ENCODE data around the gene FAM98C.

Gene FAM98C

GRCh38 chr19:38427035-38427677 lies 24.3 kb downstream of the FAM98C start:
- peak; percentile 89 for DNase-seq (ENCODE audit: low spot score)

GRCh38 chr19:38429055-38429810 lies 26.3 kb downstream of the FAM98C start:
- peak; percentile 61 for DNase-seq (ENCODE audit: low spot score)

DNA sequence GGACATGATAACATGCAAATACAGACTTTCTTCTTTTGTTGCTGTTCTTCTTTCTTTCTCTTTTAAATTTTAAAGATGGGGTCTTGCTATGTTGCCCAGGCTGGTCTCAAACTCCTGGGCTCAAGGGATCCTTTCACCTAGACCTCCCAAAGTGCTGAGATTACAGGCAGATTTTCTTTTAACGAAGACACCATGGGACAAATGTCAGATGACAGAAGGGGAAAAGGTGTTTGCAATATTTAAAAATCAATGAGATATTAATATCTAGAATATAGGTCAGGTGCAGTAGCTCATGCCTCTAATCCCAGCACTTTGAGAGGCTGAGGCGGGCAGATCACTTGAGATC lies 26.9 kb downstream of the FAM98C start:
- DNase-seq (ENCODE audit: low spot score): no peak

DNA sequence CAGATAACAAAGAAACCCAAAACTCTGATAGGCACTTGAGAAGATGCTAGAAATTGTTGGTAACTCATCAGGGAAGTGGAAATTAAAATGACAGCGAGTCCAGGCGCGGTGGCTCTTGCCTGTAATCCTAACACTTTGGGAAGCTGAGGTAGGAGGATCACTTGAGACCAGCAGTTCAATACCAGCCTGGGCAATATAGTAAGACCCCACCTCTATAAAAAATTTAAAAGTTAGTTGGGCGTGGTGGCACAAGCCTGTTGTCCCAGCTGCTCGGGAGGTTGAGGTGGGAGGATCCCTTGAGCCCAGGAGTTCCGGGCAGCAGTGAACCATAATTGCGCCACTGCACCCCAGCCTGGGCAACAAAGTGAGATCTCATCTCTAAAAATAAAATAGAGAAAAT lies 28.0 kb downstream of the FAM98C start:
- no peak for DNase-seq (ENCODE audit: low spot score)

GRCh38 chr19:38433268-38433733 lies 30.4 kb downstream of the FAM98C start, which contains the start of gene RYR1:
TSS of gene RYR1 (plus strand) at chr19:38433691. CDS start at chr19:38433830, 139 bp downstream.
- peak; percentile 67 for DNase-seq (ENCODE audit: low spot score)

DNA sequence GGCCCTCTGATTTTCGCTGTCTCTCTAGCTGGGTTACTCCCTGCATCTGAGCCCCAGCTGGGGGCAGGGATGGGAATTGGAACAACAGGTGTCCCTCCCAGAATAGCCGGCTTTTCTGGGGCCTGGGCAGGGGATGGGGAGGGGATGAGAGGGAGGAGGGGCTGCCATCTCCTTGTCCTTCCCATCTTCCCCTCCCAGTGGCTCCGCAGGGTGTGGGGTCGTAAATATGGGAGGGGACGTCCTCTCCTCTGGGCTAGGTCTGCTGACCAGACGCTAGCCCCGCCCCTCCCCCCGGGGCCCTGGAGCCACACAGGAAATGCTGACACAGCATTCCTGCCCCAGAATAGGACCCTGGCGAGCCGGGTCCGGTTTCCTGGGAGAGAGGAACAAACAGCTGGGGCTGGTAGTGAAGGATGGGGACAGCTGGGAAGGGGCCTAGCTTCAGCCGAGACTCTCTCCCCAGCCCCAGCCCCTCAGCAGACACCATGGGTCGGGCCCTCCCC lies 31.7 kb downstream of the FAM98C start:
- DNase-seq (ENCODE audit: low spot score): no peak

- no peak for DNase-seq (ENCODE audit: low spot score)
Measured at GRCh38 chr19:38437295-38437694, 34.4 kb downstream of the FAM98C start.

GRCh38 chr19:38437917-38438316 lies 35.0 kb downstream of the FAM98C start:
- DNase-seq (ENCODE audit: low spot score): no peak

DNA sequence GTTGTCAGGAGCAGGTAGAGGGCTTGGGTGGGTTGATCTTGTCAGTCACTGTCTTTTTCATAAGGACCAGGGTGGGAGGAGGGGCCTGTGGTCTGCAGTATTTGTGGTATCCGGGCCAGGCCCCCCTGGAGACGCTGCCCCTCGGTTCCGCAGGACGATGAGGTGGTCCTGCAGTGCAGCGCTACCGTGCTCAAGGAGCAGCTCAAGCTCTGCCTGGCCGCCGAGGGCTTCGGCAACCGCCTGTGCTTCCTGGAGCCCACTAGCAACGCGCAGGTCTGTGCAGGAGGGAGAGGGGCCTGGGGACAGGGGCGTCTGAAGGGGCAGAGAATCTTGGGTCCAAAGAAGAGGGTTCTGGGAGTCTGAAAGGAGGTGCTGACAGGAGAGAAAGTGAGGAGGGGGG lies 37.7 kb downstream of the FAM98C start:
- DNase-seq (ENCODE audit: low spot score): no peak

DNA sequence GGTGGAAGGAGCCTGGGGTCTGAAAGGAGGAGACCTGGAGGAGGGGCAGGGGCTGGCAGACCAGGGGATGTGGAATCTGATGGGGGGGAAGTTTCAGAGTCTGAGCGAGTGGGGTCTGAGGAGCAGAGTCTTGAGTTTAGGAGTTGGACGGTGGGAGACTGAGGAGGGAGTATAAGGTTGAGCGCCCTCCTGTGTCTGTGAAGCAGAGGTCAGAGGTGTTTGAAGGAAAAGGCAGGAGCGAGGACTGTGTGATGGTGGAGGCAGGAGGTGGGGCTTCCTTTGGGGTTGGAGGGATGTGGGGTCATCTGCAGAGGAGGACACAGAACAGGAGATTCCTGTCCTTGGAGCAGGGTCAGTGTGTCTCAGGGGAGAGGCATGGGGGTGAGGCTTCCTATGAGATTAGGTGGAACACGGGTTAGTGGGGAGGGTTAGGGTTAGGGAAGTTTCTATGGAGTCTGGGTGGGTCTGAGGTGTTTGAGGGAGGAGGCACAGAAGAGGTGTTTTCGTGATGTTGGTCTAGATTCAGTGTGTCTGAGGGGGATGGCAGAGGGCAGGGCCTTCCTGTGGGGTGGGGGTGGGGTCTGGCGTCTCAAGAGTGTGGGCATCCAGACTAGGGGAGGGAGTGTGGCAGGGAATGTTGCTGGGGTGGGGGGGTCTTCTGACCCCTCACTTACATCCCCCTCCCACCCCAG lies 38.9 kb downstream of the FAM98C start:
- no peak for DNase-seq (ENCODE audit: low spot score)

DNA sequence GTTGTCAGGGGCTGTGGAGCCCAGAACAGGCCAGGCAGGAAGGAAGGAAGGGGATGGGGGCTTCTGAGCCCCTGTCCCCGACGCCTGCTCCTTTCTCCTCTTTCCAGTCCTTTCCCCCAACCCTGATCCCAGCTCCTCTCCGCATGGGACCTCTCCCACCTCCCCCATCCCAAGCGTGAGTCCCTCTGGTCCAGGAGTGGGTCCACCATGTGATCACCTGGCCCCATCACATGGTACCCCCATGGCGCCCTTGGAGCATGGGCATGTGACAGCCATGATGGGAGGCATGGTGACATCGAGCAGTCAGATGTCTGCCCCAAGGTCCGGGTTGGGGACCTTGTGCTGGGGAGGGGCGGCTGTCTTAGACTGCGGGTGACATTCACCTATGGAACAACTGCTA lies 39.8 kb downstream of the FAM98C start:
- DNase-seq (ENCODE audit: low spot score): no peak

DNA sequence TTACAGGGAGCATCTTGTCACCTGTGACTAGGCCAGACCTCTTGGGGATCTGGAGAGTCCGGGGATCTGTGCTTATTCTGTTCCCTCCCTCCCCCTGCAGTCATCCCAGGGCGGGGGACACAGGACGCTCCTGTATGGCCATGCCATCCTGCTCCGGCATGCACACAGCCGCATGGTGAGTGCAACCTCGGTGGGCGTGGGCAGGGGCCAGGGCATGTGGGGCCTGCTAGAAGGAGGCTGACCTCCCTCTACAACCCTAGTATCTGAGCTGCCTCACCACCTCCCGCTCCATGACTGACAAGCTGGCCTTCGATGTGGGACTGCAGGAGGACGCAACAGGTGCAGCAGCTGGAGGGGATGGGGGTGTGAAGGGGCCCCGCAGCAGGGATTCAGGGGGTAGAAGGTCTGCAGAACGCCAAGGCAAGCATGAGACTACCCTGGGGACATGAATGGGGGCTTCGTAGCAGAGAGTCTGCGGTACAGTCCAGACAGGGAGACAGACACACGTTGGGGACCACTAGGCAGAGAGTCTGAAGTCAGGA lies 40.6 kb downstream of the FAM98C start:
- no peak for DNase-seq (ENCODE audit: low spot score)

DNA sequence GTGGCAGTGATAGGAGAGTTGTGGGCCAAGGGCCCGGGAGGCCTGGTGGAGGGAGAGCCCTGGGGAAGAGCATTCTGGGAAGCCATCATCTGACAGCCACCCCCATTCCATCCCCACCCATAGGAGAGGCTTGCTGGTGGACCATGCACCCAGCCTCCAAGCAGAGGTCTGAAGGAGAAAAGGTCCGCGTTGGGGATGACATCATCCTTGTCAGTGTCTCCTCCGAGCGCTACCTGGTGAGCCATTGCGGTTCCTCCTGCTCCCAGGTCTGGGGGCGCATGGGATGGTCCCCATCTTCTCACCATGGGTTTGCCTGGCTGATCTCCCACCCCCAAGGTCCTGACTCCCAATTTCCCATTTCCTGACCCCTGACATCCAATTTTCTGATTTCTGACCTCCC lies 41.1 kb downstream of the FAM98C start:
- DNase-seq (ENCODE audit: low spot score): no peak

DNA sequence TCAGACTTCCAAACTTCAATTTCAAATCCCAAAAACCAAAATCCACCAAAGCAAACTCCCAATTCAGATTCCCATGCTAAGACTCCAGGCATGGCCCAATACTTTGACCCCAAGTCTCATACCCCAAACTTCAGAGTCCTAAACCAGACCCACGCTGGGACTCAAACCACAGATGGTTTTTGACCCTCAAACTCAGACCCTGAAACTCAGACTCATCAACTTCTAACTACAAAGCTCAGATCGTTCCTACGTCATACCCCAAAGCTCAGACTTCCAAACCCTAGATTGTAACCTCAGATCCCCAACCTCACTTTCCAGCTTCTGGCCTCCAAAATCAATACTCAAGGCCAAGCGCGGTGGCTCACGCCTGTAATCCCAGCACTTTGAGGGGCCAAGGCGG lies 42.5 kb downstream of the FAM98C start:
- DNase-seq (ENCODE audit: low spot score): no peak

- DNase-seq (ENCODE audit: low spot score): no peak
Measured at GRCh38 chr19:38448225-38448624, 45.3 kb downstream of the FAM98C start.

- DNase-seq (ENCODE audit: low spot score): no peak
Measured at GRCh38 chr19:38449518-38449917, 46.6 kb downstream of the FAM98C start.

DNA sequence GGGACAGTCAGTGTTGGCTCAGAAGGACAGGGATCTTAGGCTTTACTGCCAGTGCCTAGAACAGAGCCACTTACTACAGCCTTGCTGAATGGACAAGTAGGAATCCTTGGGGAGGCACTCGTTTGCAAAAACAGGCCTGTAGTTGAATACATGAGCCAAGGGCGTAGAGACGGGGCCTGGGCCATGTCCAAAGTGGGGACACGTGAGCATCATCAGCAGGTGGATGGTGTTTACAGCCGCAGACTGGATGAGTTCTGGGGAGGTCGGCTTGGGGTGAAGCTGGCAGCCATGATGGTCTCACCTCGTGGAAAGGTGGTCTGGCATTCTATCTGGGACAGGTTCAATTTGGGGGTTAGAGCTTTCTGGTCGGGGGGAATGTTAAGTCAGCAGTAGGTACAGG lies 48.1 kb downstream of the FAM98C start:
- DNase-seq (ENCODE audit: low spot score): no peak

GRCh38 chr19:38451629-38452028 lies 48.7 kb downstream of the FAM98C start:
- DNase-seq (ENCODE audit: low spot score): no peak

- peak; percentile 26 for DNase-seq (ENCODE audit: low spot score)
Measured at GRCh38 chr19:38452430-38453366, 49.8 kb downstream of the FAM98C start.

DNA sequence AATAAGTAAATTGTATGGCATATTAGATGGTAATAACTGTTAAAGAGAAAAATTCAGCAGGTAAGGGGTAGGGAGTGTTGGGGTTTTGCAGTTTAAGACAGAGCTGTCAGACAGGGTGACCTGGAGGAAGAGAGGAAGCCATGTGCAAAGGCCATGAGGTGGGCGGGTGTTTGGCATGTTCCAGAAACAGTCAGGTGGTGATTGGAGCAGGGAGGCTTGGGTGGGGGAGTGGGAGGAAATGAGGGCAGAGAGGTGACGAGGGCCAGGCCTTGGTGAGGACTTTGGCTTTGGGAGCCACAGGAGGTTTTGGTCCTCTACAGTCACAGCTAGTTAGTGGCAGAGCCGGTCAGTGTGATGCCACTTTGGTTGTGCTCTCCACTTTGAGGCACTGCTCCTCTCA lies 50.7 kb downstream of the FAM98C start:
- DNase-seq (ENCODE audit: low spot score): no peak

GRCh38 chr19:38455031-38455430 lies 52.1 kb downstream of the FAM98C start:
- DNase-seq (ENCODE audit: low spot score): no peak

Data from activated CD4-positive, alpha-beta T cell treated with anti-CD3 and anti-CD28 coated beads, Interleukin-2, Interleukin-4, amounts not matched to agents 100 ng/mL and 50 ng/mL, durations not matched to agents 16 hours and 8 hours (primary cell).